GM18907 (cell line): Measurements from ENCODE around the gene C5orf15.

Experiments
- ATAC-seq: cut with Tn5 transposase; IDR thresholded peaks from one replicate; pipeline ENCODE4 v1.9.1; 2021; ENCODE audit warnings: mild to moderate bottlenecking, moderate library complexity; ENCODE audit not compliant: unreplicated experiment

Gene C5orf15

GRCh38 chr5:133925866-133926488 is 42.4 kb downstream of the C5orf15 start:
- no peak for ATAC-seq

GRCh38 chr5:133925269-133925668 is 43.2 kb downstream of the C5orf15 start:
- ATAC-seq = no peak

- ATAC-seq = no peak
These were observed 44.1 kb downstream of the C5orf15 start for GRCh38 chr5:133924221-133924920.

GRCh38 chr5:133921979-133922378 is 46.4 kb downstream of the C5orf15 start:
- no peak for ATAC-seq

GRCh38 chr5:133921069-133921468 is 47.4 kb downstream of the C5orf15 start:
- no peak for ATAC-seq

GRCh38 chr5:133919148-133920136 is 49.0 kb downstream of the C5orf15 start:
- ATAC-seq = no peak

- no peak for ATAC-seq
These were observed 49.7 kb downstream of the C5orf15 start for GRCh38 chr5:133918731-133919130.

GRCh38 chr5:133918316-133918715 is 50.1 kb downstream of the C5orf15 start:
- ATAC-seq = no peak

GRCh38 chr5:133917785-133918184 is 50.6 kb downstream of the C5orf15 start:
- no peak for ATAC-seq

GRCh38 chr5:133916914-133917313 is 51.5 kb downstream of the C5orf15 start:
- no peak for ATAC-seq

- no peak for ATAC-seq
These were observed 51.9 kb downstream of the C5orf15 start for GRCh38 chr5:133916479-133916878.

- ATAC-seq = no peak
These were observed 54.0 kb downstream of the C5orf15 start for GRCh38 chr5:133914434-133914833.

- ATAC-seq = no peak
These were observed 54.8 kb downstream of the C5orf15 start for GRCh38 chr5:133913413-133914155.

- no peak for ATAC-seq
These were observed 55.5 kb downstream of the C5orf15 start for GRCh38 chr5:133912951-133913350.

GRCh38 chr5:133910571-133910970 is 57.9 kb downstream of the C5orf15 start:
- ATAC-seq = no peak

GRCh38 chr5:133909603-133910002 is 58.8 kb downstream of the C5orf15 start:
- no peak for ATAC-seq

- no peak for ATAC-seq
These were observed 61.4 kb downstream of the C5orf15 start for GRCh38 chr5:133907075-133907474.

GRCh38 chr5:133906303-133906702 is 62.1 kb downstream of the C5orf15 start:
- no peak for ATAC-seq
